Smooth muscle cell (in vitro differentiated cells): ENCODE measurements around the gene HBB. TPM values are rescaled to one million over a fixed set of nuclear protein-coding genes. Genes with fewer than 3 reads are reported as not detected.

Source experiments
- DNase-seq: peaks from one replicate; lab custom pipeline; 2025; ENCODE audit not compliant: unreplicated experiment; lab: John Stamatoyannopoulos, UW
- H2AFZ ChIP-seq: fragments of 200-600 bp; sonication (generic); 2 replicates; pipeline ENCODE4 v1.6.0; 2016; ENCODE audit warnings: antibody characterized with exemption, low read depth, mild to moderate bottlenecking
- H3F3A ChIP-seq: fragments of 200-600 bp; sonication (generic); 2 replicates; pipeline ENCODE4 v1.6.0; 2017; ENCODE audit warnings: antibody characterized with exemption, low read depth
- H3K27ac ChIP-seq: fragments of 200-600 bp; sonication (generic); 2 replicates; pipeline ENCODE4 v1.5.1; 2016; ENCODE audit warnings: low read depth, mild to moderate bottlenecking
- H3K27me3 ChIP-seq: fragments of 200-600 bp; sonication (generic); 2 replicates; pipeline ENCODE4 v1.6.1; 2016; ENCODE audit warnings: low read depth, mild to moderate bottlenecking
- H3K36me3 ChIP-seq: fragments of 200-600 bp; sonication (generic); 2 replicates; pipeline ENCODE4 v1.5.1; 2016; ENCODE audit warnings: low read depth
- H3K4me1 ChIP-seq: fragments of 200-600 bp; sonication (generic); 2 replicates; pipeline ENCODE4 v1.5.1; 2016; ENCODE audit warnings: low read depth
- H3K4me2 ChIP-seq: fragments of 200-600 bp; sonication (generic); 2 replicates; pipeline ENCODE4 v1.6.0; 2016; ENCODE audit warnings: mild to moderate bottlenecking
- H3K4me3 ChIP-seq: fragments of 200-600 bp; sonication (generic); 2 replicates; pipeline ENCODE4 v1.5.1; 2016; ENCODE audit warnings: mild to moderate bottlenecking
- H3K79me2 ChIP-seq: fragments of 200-600 bp; sonication (generic); 2 replicates; pipeline ENCODE4 v1.6.0; 2016; ENCODE audit warnings: low read depth, mild to moderate bottlenecking
- H3K9ac ChIP-seq: fragments of 200-600 bp; sonication (generic); 2 replicates; pipeline ENCODE4 v1.6.0; 2016; ENCODE audit warnings: low read depth
- H3K9me3 ChIP-seq: fragments of 200-600 bp; sonication (generic); replicated peaks from 2 replicates; pipeline ENCODE4 v1.5.1; 2016; ENCODE audit warnings: low read depth
- H4K20me1 ChIP-seq: fragments of 200-600 bp; sonication (generic); 2 replicates; pipeline ENCODE4 v1.6.0; 2016; ENCODE audit warnings: low read depth
- WGBS: methylation state at CpG from one replicate; pipeline ENCODE4 v1.1.7; 2016; ENCODE audit warnings: low lambda C conversion rate; 5-methylcytosine and 5-hydroxymethylcytosine counted together
- polyA plus RNA-seq: library from polyadenylated mRNA; unstranded; fragments of >200 nt; fragmentation: Nextera tagmentation; extraction: Ambion mirVana; gene quantifications from 2 replicates; pipeline ENCODE4 v1.2.1, GENCODE V29; 2016
- total RNA-seq: library from RNA; depleted of rRNA; stranded (reverse); fragments of >200 nt; gene quantifications from 2 replicates; pipeline ENCODE4 v1.2.3, GENCODE V29; 2014
- TF ChIP-seq, protein P1 (sequence below): fragments of 200-600 bp; sonication (generic); IDR thresholded peaks from 2 replicates; pipeline ENCODE4 v1.5.1; 2017; ENCODE audit warnings: borderline replicate concordance, mild to moderate bottlenecking, antibody characterized with exemption; ENCODE audit not compliant: insufficient read depth, poor library complexity, severe bottlenecking

The HBB gene
- total and polyA plus RNA-seq, 2 experiments from 2014 or later, result not detected

DNA sequence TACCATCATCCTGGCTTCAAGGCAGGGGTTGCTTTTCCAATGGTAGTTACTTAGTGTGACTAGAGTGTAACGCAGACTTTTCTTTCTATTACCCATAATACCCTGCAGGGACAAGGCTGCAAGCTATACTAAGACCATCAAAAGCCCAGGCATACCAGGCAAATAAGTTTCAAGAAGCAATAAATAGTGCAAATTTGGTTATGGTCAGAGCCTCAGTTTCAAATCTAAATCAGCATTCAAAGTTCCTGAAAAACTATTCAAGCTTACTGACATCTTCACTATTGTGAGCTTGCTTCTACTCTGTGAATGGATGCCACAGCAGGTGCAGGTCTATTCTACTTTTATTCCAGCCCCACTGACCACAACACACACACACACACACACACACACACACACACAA is 2.5 kb upstream of the HBB start:
- Histone ChIP-seq H3K4me1 (no peaks in the 10 kb centered on the region), H3K9me3 (no peaks in the 10 kb centered on the region), H3K79me2 (no peaks in the 10 kb centered on the region), H3K9ac (no peak overlapping the region), H3K36me3 (no peaks in the 10 kb centered on the region), H3F3A (no peaks in the 10 kb centered on the region), H3K4me3 (no peak overlapping the region), H3K27ac (no peak overlapping the region), H2AFZ (no peak overlapping the region), H3K27me3 (no peaks in the 10 kb centered on the region), H4K20me1 (no peaks in the 10 kb centered on the region), H3K4me2 (no peak overlapping the region)
- DNase-seq, result no peak
- WGBS, result 69% methylated on average over 1 of the region's 1 CpG
- TF ChIP-seq, protein P1, sequence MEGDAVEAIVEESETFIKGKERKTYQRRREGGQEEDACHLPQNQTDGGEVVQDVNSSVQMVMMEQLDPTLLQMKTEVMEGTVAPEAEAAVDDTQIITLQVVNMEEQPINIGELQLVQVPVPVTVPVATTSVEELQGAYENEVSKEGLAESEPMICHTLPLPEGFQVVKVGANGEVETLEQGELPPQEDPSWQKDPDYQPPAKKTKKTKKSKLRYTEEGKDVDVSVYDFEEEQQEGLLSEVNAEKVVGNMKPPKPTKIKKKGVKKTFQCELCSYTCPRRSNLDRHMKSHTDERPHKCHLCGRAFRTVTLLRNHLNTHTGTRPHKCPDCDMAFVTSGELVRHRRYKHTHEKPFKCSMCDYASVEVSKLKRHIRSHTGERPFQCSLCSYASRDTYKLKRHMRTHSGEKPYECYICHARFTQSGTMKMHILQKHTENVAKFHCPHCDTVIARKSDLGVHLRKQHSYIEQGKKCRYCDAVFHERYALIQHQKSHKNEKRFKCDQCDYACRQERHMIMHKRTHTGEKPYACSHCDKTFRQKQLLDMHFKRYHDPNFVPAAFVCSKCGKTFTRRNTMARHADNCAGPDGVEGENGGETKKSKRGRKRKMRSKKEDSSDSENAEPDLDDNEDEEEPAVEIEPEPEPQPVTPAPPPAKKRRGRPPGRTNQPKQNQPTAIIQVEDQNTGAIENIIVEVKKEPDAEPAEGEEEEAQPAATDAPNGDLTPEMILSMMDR, result no peak

DNA sequence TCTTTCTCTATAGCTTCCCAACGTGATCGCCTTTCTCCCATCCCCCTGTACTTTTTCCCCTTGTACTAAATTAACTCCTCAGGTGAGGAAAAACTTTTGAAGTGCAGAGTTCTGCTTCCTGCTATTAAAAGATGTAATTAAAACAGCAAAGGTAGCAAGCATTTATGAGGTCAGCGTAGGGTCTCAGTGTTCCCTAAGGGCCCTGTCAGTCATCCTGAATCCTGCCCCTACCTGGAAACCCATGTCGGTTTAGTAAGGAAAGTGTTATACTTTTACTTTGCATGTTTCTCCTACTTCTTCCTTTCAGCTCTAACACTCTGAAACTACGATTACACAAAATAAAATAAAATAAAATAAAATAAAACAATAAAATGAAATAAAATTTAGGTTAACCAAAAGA is 1.3 kb upstream of the HBB start:
- no peak overlapping the region for H3K9ac ChIP-seq
- no peak for DNase-seq
- TF ChIP-seq, protein P1, result no peak
- H3F3A ChIP-seq, result no peaks in the 10 kb centered on the region
- no peaks in the 10 kb centered on the region for H3K36me3 ChIP-seq
- H3K27me3 ChIP-seq, result no peaks in the 10 kb centered on the region
- H3K9me3 ChIP-seq, result no peaks in the 10 kb centered on the region
- no peak overlapping the region for H3K27ac ChIP-seq
- no peak overlapping the region for H2AFZ ChIP-seq
- H4K20me1 ChIP-seq, result no peaks in the 10 kb centered on the region
- H3K4me1 ChIP-seq, result no peaks in the 10 kb centered on the region
- no peak overlapping the region for H3K4me3 ChIP-seq
- no peak overlapping the region for H3K4me2 ChIP-seq
- WGBS, result 76% methylated on average over 5 of the region's 5 CpGs
- no peaks in the 10 kb centered on the region for H3K79me2 ChIP-seq

DNA sequence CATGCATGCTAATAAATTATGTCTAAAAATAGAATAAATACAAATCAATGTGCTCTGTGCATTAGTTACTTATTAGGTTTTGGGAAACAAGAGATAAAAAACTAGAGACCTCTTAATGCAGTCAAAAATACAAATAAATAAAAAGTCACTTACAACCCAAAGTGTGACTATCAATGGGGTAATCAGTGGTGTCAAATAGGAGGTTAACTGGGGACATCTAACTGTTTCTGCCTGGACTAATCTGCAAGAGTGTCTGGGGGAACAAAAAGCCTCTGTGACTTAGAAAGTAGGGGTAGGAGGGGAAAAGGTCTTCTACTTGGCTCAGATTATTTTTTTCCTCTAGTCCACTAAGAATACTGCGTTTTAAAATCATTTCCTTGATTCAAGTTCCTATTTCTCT is 810 bp upstream of the HBB start:
- H4K20me1 ChIP-seq, result no peaks in the 10 kb centered on the region
- H3K27ac ChIP-seq, result no peak overlapping the region
- no peaks in the 10 kb centered on the region for H3K79me2 ChIP-seq
- no peaks in the 10 kb centered on the region for H3K9me3 ChIP-seq
- no peak overlapping the region for H3K9ac ChIP-seq
- H3K36me3 ChIP-seq, result no peaks in the 10 kb centered on the region
- 62% methylated on average over 1 of the region's 1 CpG for whole genome bisulfite sequencing
- no peak overlapping the region for H2AFZ ChIP-seq
- H3K4me3 ChIP-seq, result no peak overlapping the region
- no peaks in the 10 kb centered on the region for H3K27me3 ChIP-seq
- H3K4me2 ChIP-seq, result no peak overlapping the region
- H3F3A ChIP-seq, result no peaks in the 10 kb centered on the region
- H3K4me1 ChIP-seq, result no peaks in the 10 kb centered on the region
- DNase-seq, result no peak
- TF ChIP-seq, protein P1, result no peak

DNA sequence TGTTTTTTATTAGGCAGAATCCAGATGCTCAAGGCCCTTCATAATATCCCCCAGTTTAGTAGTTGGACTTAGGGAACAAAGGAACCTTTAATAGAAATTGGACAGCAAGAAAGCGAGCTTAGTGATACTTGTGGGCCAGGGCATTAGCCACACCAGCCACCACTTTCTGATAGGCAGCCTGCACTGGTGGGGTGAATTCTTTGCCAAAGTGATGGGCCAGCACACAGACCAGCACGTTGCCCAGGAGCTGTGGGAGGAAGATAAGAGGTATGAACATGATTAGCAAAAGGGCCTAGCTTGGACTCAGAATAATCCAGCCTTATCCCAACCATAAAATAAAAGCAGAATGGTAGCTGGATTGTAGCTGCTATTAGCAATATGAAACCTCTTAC is 1.4 kb downstream of the HBB start:
- TF ChIP-seq, protein P1, result no peak
- Histone ChIP-seq H3K79me2 (no peaks in the 10 kb centered on the region), H3K27me3 (no peaks in the 10 kb centered on the region), H3K9me3 (no peaks in the 10 kb centered on the region), H3K4me3 (no peak overlapping the region), H2AFZ (no peak overlapping the region), H3K4me1 (no peaks in the 10 kb centered on the region), H3K9ac (no peak overlapping the region), H3F3A (no peaks in the 10 kb centered on the region), H4K20me1 (no peaks in the 10 kb centered on the region), H3K27ac (no peak overlapping the region), H3K36me3 (no peaks in the 10 kb centered on the region), H3K4me2 (no peak overlapping the region)
- DNase-seq, result no peak
- WGBS, result 61% methylated on average over 2 of the region's 2 CpGs
